Left colon (tissue), 2 donors: ENCODE results near the gene MLLT3. TPM values are rescaled to one million over a fixed set of nuclear protein-coding genes. Genes with fewer than 3 reads are reported as not detected.

ENCODE experiments used
- ATAC-seq: fragments of 200-7000 bp; cut with Tn5 transposase; one replicate; pipeline ENCODE4 v1.9.1; 2020; ENCODE audit warnings: mild to moderate bottlenecking, moderate library complexity
- DNase-seq, 2 donors: peaks; one replicate each; pipeline ENCODE4 v3.0.0-alpha.2; 2020
- intact Hi-C, 2 donors: fragments of 100-400 bp; cut with DNase I in 1 of 2; cut with micrococcal nuclease in 1 of 2; formaldehyde crosslinking; loops; one replicate each; pipeline versions ENCODE4 v1.11.2 to v1.14.0; 2022; cut with DNase I, micrococcal nuclease
- total RNA-seq, 2 donors: library from RNA; stranded (reverse); fragmentation: NEBNext Ultra II Directional; extraction: Animal tissue kit (Norgen Biotek cat#: 25700); gene quantifications; one replicate each; pipeline ENCODE4 v1.2.1, GENCODE V29; 2021
- donor health status: DM: no; HTN: no; CAD: no.
- donor health status: DM: yes; HTN: yes; CAD: no.

The MLLT3 gene
- total RNA-seq, 2 donors from 2014 or later: 44.1 to 62.7 TPM

- intact Hi-C loops: no loop called here
- DNase-seq (no peak), ATAC-seq (no peak)
Observed at GRCh38 chr9:20316372-20316771, 305.9 kb downstream of the MLLT3 start.

- intact Hi-C loops: no loop called here
- ATAC-seq: no peak
Observed at GRCh38 chr9:20315677-20316076, 306.6 kb downstream of the MLLT3 start.

GRCh38 chr9:20314981-20315380 is 307.3 kb downstream of the MLLT3 start:
- no peak for ATAC-seq
- intact Hi-C loops: no loop called here
- no peak for DNase-seq

More at GRCh38 chr9:20315677-20316076, 306.6 kb downstream of the MLLT3 start:
- DNase-seq: no peak

- intact Hi-C loops: no loop called here
- ATAC-seq (no peak), DNase-seq (no peak)
Observed at GRCh38 chr9:20313415-20313814, 308.9 kb downstream of the MLLT3 start.

- ATAC-seq: peak; percentile 42
- intact Hi-C loops: no loop called here
- no peak for DNase-seq
Observed at GRCh38 chr9:20312732-20313131, 309.6 kb downstream of the MLLT3 start.

- DNase-seq (no peak), ATAC-seq (no peak)
- intact Hi-C loops: no loop called here
Observed at GRCh38 chr9:20310024-20310423, 312.3 kb downstream of the MLLT3 start.

- intact Hi-C loops: no loop called here
- ATAC-seq (no peak), DNase-seq (no peak)
Observed at GRCh38 chr9:20309124-20309523, 313.2 kb downstream of the MLLT3 start.

GRCh38 chr9:20307621-20308020 is 314.7 kb downstream of the MLLT3 start:
- no peak for DNase-seq
- intact Hi-C loops: no loop called here
- no peak for ATAC-seq

GRCh38 chr9:20305452-20305851 is 316.8 kb downstream of the MLLT3 start:
- ATAC-seq (no peak), DNase-seq (no peak)
- intact Hi-C loops: no loop called here

- ATAC-seq (no peak), DNase-seq (no peak)
- intact Hi-C loops: no loop called here
Observed at GRCh38 chr9:20303996-20304395, 318.3 kb downstream of the MLLT3 start.

- ATAC-seq (no peak), DNase-seq (no peak)
- intact Hi-C loops: no loop called here
Observed at GRCh38 chr9:20303066-20303465, 319.2 kb downstream of the MLLT3 start.

GRCh38 chr9:20302197-20302596 is 320.1 kb downstream of the MLLT3 start:
- no peak for ATAC-seq
- intact Hi-C loops: no loop called here
- no peak for DNase-seq

- ATAC-seq (no peak), DNase-seq (no peak)
- intact Hi-C loops: no loop called here
Observed at GRCh38 chr9:20300430-20301115, 321.7 kb downstream of the MLLT3 start.

GRCh38 chr9:20297646-20298084 is 324.6 kb downstream of the MLLT3 start:
- peak; percentile 12 to 74 for DNase-seq
- intact Hi-C loops: no loop called here

GRCh38 chr9:20295555-20295954 is 326.7 kb downstream of the MLLT3 start:
- intact Hi-C loops: no loop called here
- ATAC-seq: no peak
- DNase-seq: no peak

More at GRCh38 chr9:20297646-20298084, 324.6 kb downstream of the MLLT3 start:
- ATAC-seq: peak; percentile 39

- no peak for DNase-seq
- no peak for ATAC-seq
- intact Hi-C loops: no loop called here
Observed at GRCh38 chr9:20294046-20294750, 328.1 kb downstream of the MLLT3 start.

- ATAC-seq: no peak
- intact Hi-C loops: no loop called here
- DNase-seq: no peak
Observed at GRCh38 chr9:20292002-20292401, 330.3 kb downstream of the MLLT3 start.
